Stomach (tissue), 9 donors: ENCODE results near the gene RIF1. TPM values are rescaled to one million over a fixed set of nuclear protein-coding genes. Genes with fewer than 3 reads are reported as not detected.

Experiments used
- DNase-seq, 2 donors: peaks; one replicate each; pipeline versions ENCODE4 v3.0.0 to v3.0.0-alpha.2; 2013 to 2019
- H3K27ac ChIP-seq, 5 donors: fragments of 200-600 bp in 4 of 5; sonication (generic) in 4 of 5; one replicate each; pipeline ENCODE4 v1.5.1; 2013 to 2019; ENCODE audit warnings: mild to moderate bottlenecking in 1 of 5, moderate library complexity in 1 of 5
- H3K27me3 ChIP-seq, 3 donors: fragments of 200-600 bp; sonication (generic); one replicate each; pipeline ENCODE4 v1.5.1; 2017 to 2019; ENCODE audit warnings: mixed run types in 1 of 3
- H3K36me3 ChIP-seq, 4 donors: fragments of 200-600 bp; sonication (generic); 1 replicate in 3 of 4; 2 replicates in 1 of 4; pipeline ENCODE4 v1.5.1; 2016 to 2019
- H3K4me1 ChIP-seq, 4 donors: fragments of 200-600 bp; sonication (generic); one replicate each; pipeline ENCODE4 v1.5.1; 2016 to 2019
- H3K4me3 ChIP-seq, 4 donors: fragments of 200-600 bp; sonication (generic) in 3 of 4; one replicate each; pipeline ENCODE4 v1.5.1; 2016 to 2019; ENCODE audit warnings: mild to moderate bottlenecking in 1 of 4
- H3K9me3 ChIP-seq, 4 donors: fragments of 200-600 bp; sonication (generic); one replicate each; pipeline ENCODE4 v1.5.1; 2016 to 2019
- CTCF ChIP-seq, 7 experiments: fragments of 450-650 bp in 4 of 7; fragments of 200-600 bp in 3 of 7; sonication (generic) in 3 of 7; IDR thresholded peaks; one replicate each; pipeline ENCODE4 v1.5.1; 2016 to 2019; ENCODE audit warnings: antibody characterized with exemption in 7 of 7, control low read depth in 2 of 7, mild to moderate bottlenecking in 1 of 7
- EP300 ChIP-seq: sonication (generic); formaldehyde crosslinking; IDR thresholded peaks from one replicate; pipeline ENCODE4 v1.6.1; 2017; ENCODE audit warnings: antibody characterized with exemption
- POLR2A ChIP-seq, 4 donors: fragments of 450-650 bp; IDR thresholded peaks; one replicate each; pipeline ENCODE4 v1.6.1; 2016; ENCODE audit warnings: antibody characterized with exemption in 4 of 4, control low read depth in 2 of 4, mild to moderate bottlenecking in 1 of 4, moderate library complexity in 1 of 4
- POLR2AphosphoS5 ChIP-seq, 3 donors: sonication (generic); formaldehyde crosslinking; IDR thresholded peaks; one replicate each; pipeline ENCODE4 v1.6.1; 2016; ENCODE audit warnings: antibody characterized with exemption in 3 of 3
- WGBS, 5 donors: extraction: QIAGEN DNeasy Blood & Tissue Kit in 3 of 5; methylation state at CpG; one replicate each; pipeline versions ENCODE4 v1.1.5 to v1.1.7; 2013 to 2018; 5-methylcytosine and 5-hydroxymethylcytosine counted together
- intact Hi-C: fragments of 100-400 bp; cut with DNase I; formaldehyde crosslinking; loops from one replicate; pipeline ENCODE4 v1.15.1; 2023; ENCODE audit warnings: low total_unique reads
- polyA plus RNA-seq, 3 donors: library from polyadenylated mRNA; stranded (reverse); fragments of 200-250 nt; gene quantifications; one replicate each; pipeline ENCODE4 v1.2.3, GENCODE V29; 2013
- total RNA-seq, 5 donors: library from RNA; depleted of rRNA; stranded (reverse); fragments of >200 nt; gene quantifications; one replicate each; pipeline versions ENCODE4 v1.1.0 to v1.2.3, GENCODE V29; 2014 to 2016
- donor health status: healthy with polysubstance abuse.
- donor health status: Bipolar disorder and iron deficiency.
- donor health status: healthy.

The RIF1 gene
- total and polyA plus RNA-seq, 8 donors: 2.2 to 105 (median 29.5) TPM

DNA sequence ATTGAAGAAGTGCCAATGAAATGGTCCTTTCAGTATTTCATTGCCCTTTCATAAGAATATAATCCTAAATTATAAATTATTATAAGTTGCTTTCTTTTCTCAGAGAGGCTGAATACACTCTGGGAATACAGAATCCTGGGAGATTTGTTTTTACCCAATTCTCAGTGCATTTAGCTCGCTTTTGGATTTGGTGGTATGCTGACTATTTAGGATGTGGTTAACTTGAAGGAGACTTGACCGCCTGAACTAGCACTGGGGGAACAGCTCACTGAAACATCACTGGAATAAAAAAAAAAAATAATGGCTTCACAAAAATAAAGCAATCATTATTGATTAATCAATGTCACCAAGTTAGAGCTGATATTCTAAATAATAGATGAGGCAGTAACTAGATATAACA, 42.1 kb upstream of the RIF1 start:
- WGBS, 5 donors: 86 to 96% (median 95%) methylated on average over 2 of the region's 2 CpGs
- Histone ChIP-seq H3K4me1 (no peaks in the 10 kb centered on the region), H3K4me3 (no peak overlapping the region), H3K9me3 (no peaks in the 10 kb centered on the region), H3K36me3 (no peaks in the 10 kb centered on the region), H3K27me3 (no peaks in the 10 kb centered on the region), H3K27ac (no peak overlapping the region)
- DNase-seq: no peak
- TF ChIP-seq EP300: no peak
- no peak for TF ChIP-seq POLR2A (IDR thresholded peaks at IDR 0.05)
- TF ChIP-seq CTCF (IDR thresholded peaks at IDR 0.05): no peak
- no peak for TF ChIP-seq POLR2AphosphoS5 (IDR thresholded peaks at IDR 0.05)
- intact Hi-C loops: no loop called here

DNA sequence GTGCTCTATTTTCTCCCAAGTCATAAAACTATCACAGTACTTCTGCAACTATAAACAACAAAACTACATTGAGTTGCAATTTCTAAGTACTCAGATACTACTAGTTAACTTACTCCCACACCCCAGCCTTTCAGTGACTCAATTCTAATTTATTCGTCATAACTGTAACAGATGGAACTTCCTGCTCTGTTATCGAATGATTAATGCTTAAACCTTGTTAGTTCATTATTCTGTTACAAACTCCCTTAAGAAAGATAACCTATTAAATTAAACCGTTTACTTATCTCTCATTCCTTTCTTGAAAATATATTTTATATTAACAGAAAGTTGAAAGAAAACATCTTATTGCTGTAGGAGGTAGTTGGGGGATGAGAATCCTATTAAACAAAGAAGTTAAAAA, 35.3 kb upstream of the RIF1 start:
- 13 to 25% (median 18%) methylated on average over 3 of the region's 3 CpGs for WGBS, 5 donors
- H3K4me3 ChIP-seq: no peak overlapping the region
- no peaks in the 10 kb centered on the region for H3K4me1 ChIP-seq
- DNase-seq: peak in 1 of 2 donors; percentile 29
- H3K27me3 ChIP-seq: no peaks in the 10 kb centered on the region
- intact Hi-C loops: no loop called here
- TF ChIP-seq POLR2AphosphoS5 (IDR thresholded peaks at IDR 0.05) (no peak), EP300 (no peak), POLR2A (IDR thresholded peaks at IDR 0.05) (no peak), CTCF (IDR thresholded peaks at IDR 0.05) (no peak)
- no peak overlapping the region for H3K27ac ChIP-seq
- H3K9me3 ChIP-seq: no peaks in the 10 kb centered on the region
- H3K36me3 ChIP-seq: no peaks in the 10 kb centered on the region

DNA sequence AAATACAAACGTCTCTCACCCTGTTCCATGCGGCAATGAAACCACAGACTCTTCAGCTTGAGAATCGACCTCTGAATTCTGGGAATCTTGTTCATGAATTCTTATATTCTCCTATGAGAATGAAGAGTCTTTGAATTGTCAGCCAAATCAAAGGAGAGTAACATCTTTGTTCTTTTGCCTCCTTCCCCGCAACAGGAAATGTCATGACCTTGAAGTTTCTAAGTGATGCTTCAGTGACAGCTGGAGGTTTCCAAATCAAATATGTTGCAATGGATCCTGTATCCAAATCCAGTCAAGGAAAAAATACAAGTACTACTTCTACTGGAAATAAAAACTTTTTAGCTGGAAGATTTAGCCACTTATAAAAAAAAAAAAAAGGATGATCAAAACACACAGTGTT, 30.5 kb upstream of the RIF1 start:
- 74 to 92% (median 83%) methylated on average over 4 of the region's 4 CpGs for whole genome bisulfite sequencing, 5 donors
- no peak for DNase-seq
- Histone ChIP-seq H3K27me3 (no peaks in the 10 kb centered on the region), H3K27ac (no peak overlapping the region), H3K9me3 (no peaks in the 10 kb centered on the region), H3K36me3 (no peaks in the 10 kb centered on the region), H3K4me1 (no peaks in the 10 kb centered on the region), H3K4me3 (no peak overlapping the region)
- intact Hi-C loops: no loop called here
- no peak for TF ChIP-seq EP300
- TF ChIP-seq CTCF (IDR thresholded peaks at IDR 0.05): no peak
- TF ChIP-seq POLR2AphosphoS5 (IDR thresholded peaks at IDR 0.05): no peak

GRCh38 chr2:151380580-151381235, 29.0 kb upstream of the RIF1 start:
- H3K27me3 ChIP-seq: no peaks in the 10 kb centered on the region
- 71 to 78% (median 72%) methylated on average over 6 of the region's 6 CpGs for WGBS, 5 donors
- no peaks in the 10 kb centered on the region for H3K9me3 ChIP-seq
- no peaks in the 10 kb centered on the region for H3K36me3 ChIP-seq
- H3K4me1 ChIP-seq: no peaks in the 10 kb centered on the region
- TF ChIP-seq POLR2AphosphoS5 (IDR thresholded peaks at IDR 0.05): no peak
- no peak for TF ChIP-seq POLR2A (IDR thresholded peaks at IDR 0.05)
- TF ChIP-seq EP300: no peak
- no peak for TF ChIP-seq CTCF (IDR thresholded peaks at IDR 0.05)
- no peak for DNase-seq
- no peak overlapping the region for H3K4me3 ChIP-seq
- intact Hi-C loops: no loop called here
- no peak overlapping the region for H3K27ac ChIP-seq
